GM23248 (cell line): ENCODE measurements around the gene EPHB6.

Experiments
- EZH2 ChIP-seq: fragments of 200-600 bp; sonication (generic); IDR thresholded peaks from 2 replicates; pipeline ENCODE4 v1.6.1; 2018; ENCODE audit warnings: antibody characterized with exemption, mild to moderate bottlenecking; ENCODE audit not compliant: insufficient read depth, poor library complexity, severe bottlenecking
- EZH2phosphoT487 ChIP-seq: fragments of 200-600 bp; sonication (generic); IDR thresholded peaks from 2 replicates; pipeline ENCODE4 v1.6.1; 2018; ENCODE audit warnings: antibody characterized with exemption, moderate library complexity, mild to moderate bottlenecking, low read depth; ENCODE audit not compliant: insufficient read depth

GRCh38 chr7:142860968-142861367 lies 6.1 kb downstream of the EPHB6 start:
- TF ChIP-seq EZH2 (no peak), EZH2phosphoT487 (no peak)
